22Rv1 (cell line): ENCODE measurements around the gene KAT14.
"Not testable (repeated sequence)": the region's sequence is repeated elsewhere in the genome, so short reads cannot be mapped to it uniquely, and the experiment has no call there.

Experiments used
- ZFX ChIP-seq: fragments of 450-650 bp; IDR thresholded peaks from 2 replicates; pipeline ENCODE4 v1.6.1; 2017; ENCODE audit warnings: antibody characterized with exemption, borderline replicate concordance
- TF ChIP-seq, protein P1 (sequence below): fragments of 450-650 bp; IDR thresholded peaks from 2 replicates; pipeline ENCODE4 v1.5.1; 2017; ENCODE audit warnings: mild to moderate bottlenecking

GRCh38 chr20:18226741-18227140, 89.1 kb downstream of the KAT14 start:
- TF ChIP-seq, protein P1, sequence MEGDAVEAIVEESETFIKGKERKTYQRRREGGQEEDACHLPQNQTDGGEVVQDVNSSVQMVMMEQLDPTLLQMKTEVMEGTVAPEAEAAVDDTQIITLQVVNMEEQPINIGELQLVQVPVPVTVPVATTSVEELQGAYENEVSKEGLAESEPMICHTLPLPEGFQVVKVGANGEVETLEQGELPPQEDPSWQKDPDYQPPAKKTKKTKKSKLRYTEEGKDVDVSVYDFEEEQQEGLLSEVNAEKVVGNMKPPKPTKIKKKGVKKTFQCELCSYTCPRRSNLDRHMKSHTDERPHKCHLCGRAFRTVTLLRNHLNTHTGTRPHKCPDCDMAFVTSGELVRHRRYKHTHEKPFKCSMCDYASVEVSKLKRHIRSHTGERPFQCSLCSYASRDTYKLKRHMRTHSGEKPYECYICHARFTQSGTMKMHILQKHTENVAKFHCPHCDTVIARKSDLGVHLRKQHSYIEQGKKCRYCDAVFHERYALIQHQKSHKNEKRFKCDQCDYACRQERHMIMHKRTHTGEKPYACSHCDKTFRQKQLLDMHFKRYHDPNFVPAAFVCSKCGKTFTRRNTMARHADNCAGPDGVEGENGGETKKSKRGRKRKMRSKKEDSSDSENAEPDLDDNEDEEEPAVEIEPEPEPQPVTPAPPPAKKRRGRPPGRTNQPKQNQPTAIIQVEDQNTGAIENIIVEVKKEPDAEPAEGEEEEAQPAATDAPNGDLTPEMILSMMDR = not testable (repeated sequence)
- not testable (repeated sequence) for TF ChIP-seq ZFX
